ENCODE data around the gene PRR35.
"Not testable (repeated sequence)": the region's sequence is repeated elsewhere in the genome, so short reads cannot be mapped to it uniquely, and the experiment has no call there.

The PRR35 gene

GRCh38 chr16:582614-583331 is 22.6 kb downstream of the PRR35 start:
- DNase-seq, result no peak

GRCh38 chr16:583470-583814 is 23.2 kb downstream of the PRR35 start:
- no peak for DNase-seq

- no peak for DNase-seq
These were observed 23.8 kb downstream of the PRR35 start for GRCh38 chr16:583815-584591.

- DNase-seq, result no peak
These were observed 25.2 kb downstream of the PRR35 start for GRCh38 chr16:585351-585750.

GRCh38 chr16:586047-586644 is 26.0 kb downstream of the PRR35 start:
- DNase-seq, result no peak

- DNase-seq, result no peak
These were observed 26.7 kb downstream of the PRR35 start for GRCh38 chr16:586645-587590.

- no peak for DNase-seq
These were observed 28.4 kb downstream of the PRR35 start for GRCh38 chr16:588639-588888.

GRCh38 chr16:588889-589657 is 28.9 kb downstream of the PRR35 start:
- peak; percentile 68 for DNase-seq

- DNase-seq, result peak; percentile 80
These were observed 29.5 kb downstream of the PRR35 start, which contains the start of gene RAB40C for GRCh38 chr16:589658-590187. Gene RAB40C (plus strand): TSS chr16:590066. CDS start chr16:590292, 226 bp downstream.

- no peak for DNase-seq
These were observed 30.1 kb downstream of the PRR35 start for GRCh38 chr16:590188-590814.

- DNase-seq, result no peak
These were observed 30.6 kb downstream of the PRR35 start for GRCh38 chr16:590815-591200.

- no peak for DNase-seq
These were observed 31.0 kb downstream of the PRR35 start for GRCh38 chr16:591231-591630.

GRCh38 chr16:591892-592517 is 31.8 kb downstream of the PRR35 start:
- DNase-seq, result no peak

GRCh38 chr16:592518-593306 is 32.5 kb downstream of the PRR35 start:
- no peak for DNase-seq

- no peak for DNase-seq
These were observed 33.2 kb downstream of the PRR35 start for GRCh38 chr16:593406-593805.

GRCh38 chr16:593807-594206 is 33.6 kb downstream of the PRR35 start:
- DNase-seq, result no peak

- no peak for DNase-seq
These were observed 34.9 kb downstream of the PRR35 start for GRCh38 chr16:595094-595528.

GRCh38 chr16:595942-596735 is 35.9 kb downstream of the PRR35 start:
- no peak for DNase-seq

GRCh38 chr16:596736-597060 is 36.5 kb downstream of the PRR35 start:
- no peak for DNase-seq

GRCh38 chr16:597655-598054 is 37.5 kb downstream of the PRR35 start:
- DNase-seq, result not testable (repeated sequence)
